Measurements from ENCODE around the gene CTU2. TPM values are rescaled to one million over a fixed set of nuclear protein-coding genes. Genes with fewer than 3 reads are reported as not detected.
A peak's percentile ranks its signal among the peaks of the same experiment; 100 is the strongest.

The CTU2 gene
- total and polyA plus RNA-seq, 9 of the 15 experiments (the other 6 are each of a cell fraction or from before 2014, with no cell fraction given) = 1.3 to 105 (median 23.2) TPM

GRCh38 chr16:88688013-88688778 is 18.1 kb upstream of the CTU2 start (continued):
- TF ChIP-seq ZNF318 (IDR thresholded peaks at IDR 0.05; ENCODE audit: borderline replicate concordance in 1 of 2, low read depth in 1 of 2) (peak in 1 of 2 experiments; percentile 31; a peak in 1 of 4 replicates), TRIM25 (IDR thresholded peaks at IDR 0.05; ENCODE audit: borderline replicate concordance) (no peak; the same call in 1 of the 2 replicates), ZEB2 (IDR thresholded peaks at IDR 0.05) (peak; percentile 100), MIER1 (IDR thresholded peaks at IDR 0.05; ENCODE audit: low read depth) (no peak; the same call in 1 of the 2 replicates), MECOM (CRISPR knock-in tag; IDR thresholded peaks at IDR 0.05) (peak; percentile 80; the same call in 1 of the 2 replicates), ERF (CRISPR knock-in tag; IDR thresholded peaks at IDR 0.05) (no peak), ID3 (CRISPR knock-in tag; IDR thresholded peaks at IDR 0.05) (no peak), ID3 (tag; IDR thresholded peaks at IDR 0.05) (peak; percentile 76), CTBP1 (IDR thresholded peaks at IDR 0.05; ENCODE audit: borderline replicate concordance) (peak; percentile 100), ATF7 (IDR thresholded peaks at IDR 0.05) (peak; percentile 94), SNAPC5 (CRISPR knock-in tag; IDR thresholded peaks at IDR 0.05) (no peak), ZNF253 (CRISPR knock-in tag; conservative IDR thresholded peaks at IDR 0.05) (no peak), ZBTB17 (CRISPR knock-in tag; IDR thresholded peaks at IDR 0.05) (0 out of 2 replicates have a peak, but pooled peaks have one; percentile 9), KLF13 (tag; IDR thresholded peaks at IDR 0.05; ENCODE audit: borderline replicate concordance, low read depth) (peak; percentile 76), ESRRA (IDR thresholded peaks at IDR 0.05; ENCODE audit: borderline replicate concordance, low read depth) (peak; percentile 46; the same call in 1 of the 2 replicates), HDAC2 (IDR thresholded peaks at IDR 0.05) (peak; percentile 92), TOE1 (IDR thresholded peaks at IDR 0.05; ENCODE audit: borderline replicate concordance) (peak; percentile 80), TOE1 (CRISPR knock-in tag; IDR thresholded peaks at IDR 0.05; ENCODE audit: borderline replicate concordance, low read depth) (no peak)
